IMR-90 (cell line): ENCODE data around the gene TACC3.

Experiments
- FOS ChIP-seq: fragments of 150-350 bp; IDR thresholded peaks from 2 replicates; pipeline ENCODE4 v1.6.1; 2016; ENCODE audit warnings: low read depth, low read length
- MXI1 ChIP-seq: IDR thresholded peaks from 2 replicates; pipeline ENCODE4 v1.6.1; 2012; ENCODE audit warnings: low read depth, mild to moderate bottlenecking, low read length, moderate library complexity, borderline replicate concordance
- POLR2A ChIP-seq: IDR thresholded peaks from 2 replicates; pipeline ENCODE4 v1.6.1; 2012; ENCODE audit warnings: mild to moderate bottlenecking, low read depth, low read length
- RAD21 ChIP-seq: IDR thresholded peaks from 2 replicates; pipeline ENCODE4 v1.6.1; 2012; ENCODE audit warnings: low read length, improper control_type of control experiment
- TF ChIP-seq, protein P1 (sequence below): conservative IDR thresholded peaks from 2 replicates; pipeline ENCODE4 v1.5.1; 2012; ENCODE audit warnings: mild to moderate bottlenecking, low read depth, low read length, improper control_type of control experiment
- TF ChIP-seq, protein P2 (sequence below): fragments of 150-350 bp; IDR thresholded peaks from 2 replicates; pipeline ENCODE4 v1.6.1; 2017; ENCODE audit warnings: mild to moderate bottlenecking, antibody characterized with exemption, low read length, low read depth

DNA sequence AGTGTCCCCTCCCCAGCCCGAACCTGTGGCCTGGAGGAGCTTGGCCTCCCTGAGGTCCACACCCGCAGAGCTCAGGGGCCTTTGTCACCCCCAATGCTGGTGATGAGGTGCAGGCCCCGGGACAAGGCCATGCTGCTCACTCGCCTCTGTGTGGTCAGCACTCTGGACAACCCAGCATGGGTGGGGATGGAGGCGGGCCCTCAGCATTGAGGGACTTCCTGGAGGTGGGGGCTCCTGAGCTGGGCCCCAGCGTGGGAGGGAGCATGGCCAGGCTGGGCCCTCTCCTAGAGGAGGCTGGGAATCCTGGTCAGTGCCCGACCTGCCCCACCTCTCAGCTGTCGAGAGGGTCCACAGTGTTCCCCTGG is 30.6 kb downstream of the TACC3 start:
- TF ChIP-seq, protein P1, sequence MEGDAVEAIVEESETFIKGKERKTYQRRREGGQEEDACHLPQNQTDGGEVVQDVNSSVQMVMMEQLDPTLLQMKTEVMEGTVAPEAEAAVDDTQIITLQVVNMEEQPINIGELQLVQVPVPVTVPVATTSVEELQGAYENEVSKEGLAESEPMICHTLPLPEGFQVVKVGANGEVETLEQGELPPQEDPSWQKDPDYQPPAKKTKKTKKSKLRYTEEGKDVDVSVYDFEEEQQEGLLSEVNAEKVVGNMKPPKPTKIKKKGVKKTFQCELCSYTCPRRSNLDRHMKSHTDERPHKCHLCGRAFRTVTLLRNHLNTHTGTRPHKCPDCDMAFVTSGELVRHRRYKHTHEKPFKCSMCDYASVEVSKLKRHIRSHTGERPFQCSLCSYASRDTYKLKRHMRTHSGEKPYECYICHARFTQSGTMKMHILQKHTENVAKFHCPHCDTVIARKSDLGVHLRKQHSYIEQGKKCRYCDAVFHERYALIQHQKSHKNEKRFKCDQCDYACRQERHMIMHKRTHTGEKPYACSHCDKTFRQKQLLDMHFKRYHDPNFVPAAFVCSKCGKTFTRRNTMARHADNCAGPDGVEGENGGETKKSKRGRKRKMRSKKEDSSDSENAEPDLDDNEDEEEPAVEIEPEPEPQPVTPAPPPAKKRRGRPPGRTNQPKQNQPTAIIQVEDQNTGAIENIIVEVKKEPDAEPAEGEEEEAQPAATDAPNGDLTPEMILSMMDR: no peak
- TF ChIP-seq, protein P2, sequence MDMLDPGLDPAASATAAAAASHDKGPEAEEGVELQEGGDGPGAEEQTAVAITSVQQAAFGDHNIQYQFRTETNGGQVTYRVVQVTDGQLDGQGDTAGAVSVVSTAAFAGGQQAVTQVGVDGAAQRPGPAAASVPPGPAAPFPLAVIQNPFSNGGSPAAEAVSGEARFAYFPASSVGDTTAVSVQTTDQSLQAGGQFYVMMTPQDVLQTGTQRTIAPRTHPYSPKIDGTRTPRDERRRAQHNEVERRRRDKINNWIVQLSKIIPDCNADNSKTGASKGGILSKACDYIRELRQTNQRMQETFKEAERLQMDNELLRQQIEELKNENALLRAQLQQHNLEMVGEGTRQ: no peak
- TF ChIP-seq MXI1 (no peak), FOS (no peak), POLR2A (no peak), RAD21 (no peak)
